ENCODE results near the gene AAMDC. TPM values are rescaled to one million over a fixed set of nuclear protein-coding genes. Genes with fewer than 3 reads are reported as not detected.

The AAMDC gene
- total and polyA plus RNA-seq, 10 of the 15 experiments (the other 5 are each of a cell fraction or from before 2014, with no cell fraction given) = 3.7 to 38.3 (median 11.2) TPM

DNA sequence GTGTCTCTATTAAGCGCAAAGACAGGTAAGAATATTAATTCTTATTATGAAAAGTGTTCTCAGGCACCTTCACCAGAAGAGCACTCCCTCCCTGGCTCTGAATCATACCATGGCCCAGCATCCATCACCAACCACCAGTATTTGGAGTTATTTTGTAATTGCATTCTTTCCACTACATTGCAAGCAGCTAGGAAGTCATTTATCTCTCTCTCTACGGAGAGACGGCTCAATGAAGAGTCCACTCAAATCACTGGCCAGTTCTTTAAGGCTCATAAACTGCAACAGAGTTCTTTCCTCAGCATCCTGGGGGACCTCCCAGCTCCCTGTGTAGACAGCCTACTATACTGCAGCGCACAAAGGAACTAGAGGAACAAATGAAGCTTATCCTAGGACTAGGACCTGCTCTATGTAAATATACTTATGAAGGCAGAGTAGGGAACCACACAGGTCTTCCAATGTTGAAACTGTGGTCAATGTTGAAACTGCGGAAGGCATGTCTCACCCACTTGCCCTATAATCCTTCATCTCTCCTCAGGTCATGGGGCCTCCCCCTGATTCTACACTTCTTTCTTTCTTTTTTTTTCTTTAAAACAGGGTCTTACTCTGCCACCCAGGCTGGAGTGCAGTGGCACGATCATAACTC is 63.4 kb downstream of the AAMDC start:
- ChIA-PET POLR2A (interaction anchor here (0.6 kb wide), 1 partner anchor 179 kb away, joined by 4 read pairs; no protein-coding TSS in a partner anchor), RAD21 (ENCODE audit: unreplicated experiment) (no interaction called here), CTCF (no interaction called here), SMC1A (ENCODE audit: uncharacterized antibody, unreplicated experiment) (no interaction called here)
- TF ChIP-seq ZBED1 (IDR thresholded peaks at IDR 0.05; ENCODE audit: borderline replicate concordance) = no peak
- no peak for TF ChIP-seq ZNF384 (IDR thresholded peaks at IDR 0.05; ENCODE audit: borderline replicate concordance, low read depth, low read length)
- no peak for TF ChIP-seq KDM1A (IDR thresholded peaks at IDR 0.05; ENCODE audit: borderline replicate concordance)
- TF ChIP-seq SMC3 (IDR thresholded peaks at IDR 0.05; ENCODE audit: borderline replicate concordance, low read length) = no peak
- TF ChIP-seq PAX5 (IDR thresholded peaks at IDR 0.05; ENCODE audit: borderline replicate concordance, low read depth, low read length) = no peak
- TF ChIP-seq RELA (IDR thresholded peaks at IDR 0.05; ENCODE audit: borderline replicate concordance, partially characterized antibody) = no peak
- TF ChIP-seq NR2C1 (IDR thresholded peaks at IDR 0.05) = no peak
- no peak for TF ChIP-seq RB1 (IDR thresholded peaks at IDR 0.05; ENCODE audit: borderline replicate concordance)
- TF ChIP-seq, protein P1, sequence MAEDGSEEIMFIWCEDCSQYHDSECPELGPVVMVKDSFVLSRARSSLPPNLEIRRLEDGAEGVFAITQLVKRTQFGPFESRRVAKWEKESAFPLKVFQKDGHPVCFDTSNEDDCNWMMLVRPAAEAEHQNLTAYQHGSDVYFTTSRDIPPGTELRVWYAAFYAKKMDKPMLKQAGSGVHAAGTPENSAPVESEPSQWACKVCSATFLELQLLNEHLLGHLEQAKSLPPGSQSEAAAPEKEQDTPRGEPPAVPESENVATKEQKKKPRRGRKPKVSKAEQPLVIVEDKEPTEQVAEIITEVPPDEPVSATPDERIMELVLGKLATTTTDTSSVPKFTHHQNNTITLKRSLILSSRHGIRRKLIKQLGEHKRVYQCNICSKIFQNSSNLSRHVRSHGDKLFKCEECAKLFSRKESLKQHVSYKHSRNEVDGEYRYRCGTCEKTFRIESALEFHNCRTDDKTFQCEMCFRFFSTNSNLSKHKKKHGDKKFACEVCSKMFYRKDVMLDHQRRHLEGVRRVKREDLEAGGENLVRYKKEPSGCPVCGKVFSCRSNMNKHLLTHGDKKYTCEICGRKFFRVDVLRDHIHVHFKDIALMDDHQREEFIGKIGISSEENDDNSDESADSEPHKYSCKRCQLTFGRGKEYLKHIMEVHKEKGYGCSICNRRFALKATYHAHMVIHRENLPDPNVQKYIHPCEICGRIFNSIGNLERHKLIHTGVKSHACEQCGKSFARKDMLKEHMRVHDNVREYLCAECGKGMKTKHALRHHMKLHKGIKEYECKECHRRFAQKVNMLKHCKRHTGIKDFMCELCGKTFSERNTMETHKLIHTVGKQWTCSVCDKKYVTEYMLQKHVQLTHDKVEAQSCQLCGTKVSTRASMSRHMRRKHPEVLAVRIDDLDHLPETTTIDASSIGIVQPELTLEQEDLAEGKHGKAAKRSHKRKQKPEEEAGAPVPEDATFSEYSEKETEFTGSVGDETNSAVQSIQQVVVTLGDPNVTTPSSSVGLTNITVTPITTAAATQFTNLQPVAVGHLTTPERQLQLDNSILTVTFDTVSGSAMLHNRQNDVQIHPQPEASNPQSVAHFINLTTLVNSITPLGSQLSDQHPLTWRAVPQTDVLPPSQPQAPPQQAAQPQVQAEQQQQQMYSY (CRISPR knock-in tag; IDR thresholded peaks at IDR 0.05) = no peak
- no peak for TF ChIP-seq ZNF274 (IDR thresholded peaks at IDR 0.05; ENCODE audit: insufficient read depth, insufficient read length)
- TF ChIP-seq BRCA1 (IDR thresholded peaks at IDR 0.05; ENCODE audit: low read depth, low read length) = no peak
- TF ChIP-seq KAT2A (conservative IDR thresholded peaks at IDR 0.05; ENCODE audit: control insufficient read depth, low read depth, low read length) = no peak
- TF ChIP-seq HDAC2 (IDR thresholded peaks at IDR 0.05) = no peak
- no peaks in the 10 kb centered on the region for H3K79me2 ChIP-seq (ENCODE audit: control insufficient read depth, insufficient read depth, low read length)
- ATAC-seq (no peak), DNase-seq (ENCODE audit: low read depth, low spot score) (no peak), FAIRE-seq (no peak)
- no peak overlapping the region for H3K4me3 ChIP-seq
- in situ Hi-C loops (cut with MboI) = no loop called here
- H3K36me3 ChIP-seq (ENCODE audit: control insufficient read depth in 2 of 2, insufficient read depth in 2 of 2, low read length in 1 of 2) = peaks cover 3 to 4% of the 10 kb centered on the region in 2 experiments; a peak in 3 of 4 replicates
- no peaks in the 10 kb centered on the region for H3K27me3 ChIP-seq (replicated peaks in 1 of 2; ENCODE audit: control insufficient read depth in 2 of 2, insufficient read depth in 2 of 2, low read length in 1 of 2)
- peaks cover 6% of the 10 kb centered on the region for H3K4me1 ChIP-seq (ENCODE audit: control insufficient read depth, insufficient read depth, low read length)
- H3K4me2 ChIP-seq (ENCODE audit: control insufficient read depth, insufficient read depth) = no peak overlapping the region
- H2AFZ ChIP-seq (ENCODE audit: control insufficient read depth, low read depth, low read length) = no peak overlapping the region
- no TSS peak for BruUV-seq (replicated peaks)
- 87% methylated on average over 6 of the region's 6 CpGs for WGBS (ENCODE audit: insufficient coverage, insufficient replicate concordance, low lambda C conversion rate, missing lambda C conversion rate)
- intact Hi-C loops (cut with micrococcal nuclease; ENCODE audit: unreplicated experiment) = no loop called here
- H3K9ac ChIP-seq (ENCODE audit: control insufficient read depth, insufficient read depth, low read length) = no peak overlapping the region
- no peaks in the 10 kb centered on the region for H4K20me1 ChIP-seq (ENCODE audit: control insufficient read depth, insufficient read depth)
- no peaks in the 10 kb centered on the region for H3K9me3 ChIP-seq (replicated peaks; ENCODE audit: control insufficient read depth, insufficient read depth, low read length)
- no peak overlapping the region for H3K27ac ChIP-seq (ENCODE audit: control insufficient read depth, insufficient read depth)
